Choroid plexus epithelial cell (primary cell): Measurements from ENCODE around the gene SOX1.

Experiments used
- DNase-seq: peaks from one replicate; pipeline ENCODE4 v3.0.0-alpha.2; 2010; ENCODE audit warnings: low read depth
- H3K4me3 ChIP-seq: 2 replicates; pipeline ENCODE4 v1.5.1; 2011; ENCODE audit warnings: low read depth, mild to moderate bottlenecking, control low read depth, low read length, moderate library complexity
- CTCF ChIP-seq: conservative IDR thresholded peaks from 2 replicates; pipeline ENCODE4 v1.5.1; 2011; ENCODE audit warnings: low read depth, mild to moderate bottlenecking, control low read depth, inconsistent platforms, low read length, moderate library complexity

Gene SOX1

GRCh38 chr13:112098699-112099098, 31.8 kb downstream of the SOX1 start:
- H3K4me3 ChIP-seq: no peak overlapping the region
- no peak for TF ChIP-seq CTCF
- DNase-seq: no peak

- TF ChIP-seq CTCF: no peak
- H3K4me3 ChIP-seq: no peak overlapping the region
- no peak for DNase-seq
These were observed 34.5 kb downstream of the SOX1 start for GRCh38 chr13:112101360-112101930.

GRCh38 chr13:112102243-112102642, 35.3 kb downstream of the SOX1 start:
- TF ChIP-seq CTCF: no peak
- DNase-seq: no peak
- no peak overlapping the region for H3K4me3 ChIP-seq

GRCh38 chr13:112103260-112103838, 36.4 kb downstream of the SOX1 start:
- TF ChIP-seq CTCF: no peak

GRCh38 chr13:112103961-112104880, 37.3 kb downstream of the SOX1 start:
- no peak for DNase-seq
- no peak overlapping the region for H3K4me3 ChIP-seq
- TF ChIP-seq CTCF: no peak

More at GRCh38 chr13:112103260-112103838, 36.4 kb downstream of the SOX1 start:
- no peak overlapping the region for H3K4me3 ChIP-seq
- DNase-seq: no peak

- TF ChIP-seq CTCF: no peak
- DNase-seq: no peak
- H3K4me3 ChIP-seq: no peak overlapping the region
These were observed 37.9 kb downstream of the SOX1 start for GRCh38 chr13:112104881-112105234.
